Peyer's patch (tissue), 4 donors: Measurements from ENCODE around the gene ACTN4.

Experiments used
- POLR2A ChIP-seq, 2 donors: fragments of 450-650 bp; IDR thresholded peaks; one replicate each; pipeline ENCODE4 v1.5.1; 2017; ENCODE audit warnings: antibody characterized with exemption in 2 of 2, mild to moderate bottlenecking in 2 of 2, moderate library complexity in 2 of 2
- TF ChIP-seq, protein P1 (sequence below), 6 experiments: fragments of 450-650 bp in 4 of 6; fragments of 200-600 bp in 2 of 6; sonication (generic) in 1 of 6; IDR thresholded peaks; one replicate each; pipeline ENCODE4 v1.5.1; 2017 to 2019; ENCODE audit warnings: antibody characterized with exemption in 6 of 6, mild to moderate bottlenecking in 3 of 6, moderate library complexity in 1 of 6

DNA sequence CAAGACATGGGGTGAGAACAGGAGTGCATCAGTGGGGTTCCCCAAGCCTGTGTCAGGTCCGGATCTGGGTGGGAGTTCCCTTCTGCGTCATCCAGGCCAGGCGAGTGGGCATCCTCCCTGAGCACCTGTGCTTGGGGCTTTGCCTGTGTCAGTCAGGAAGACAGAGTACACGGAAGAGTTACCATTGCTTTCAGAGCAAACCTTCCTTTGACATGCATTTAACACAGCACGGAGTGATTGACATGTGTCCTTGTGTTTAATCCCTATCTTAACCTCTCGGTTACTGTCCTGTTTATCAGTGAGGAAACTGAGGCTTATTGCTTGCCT lies 49.2 kb downstream of the ACTN4 start:
- TF ChIP-seq POLR2A (IDR thresholded peaks at IDR 0.05) = no peak
- TF ChIP-seq, protein P1, sequence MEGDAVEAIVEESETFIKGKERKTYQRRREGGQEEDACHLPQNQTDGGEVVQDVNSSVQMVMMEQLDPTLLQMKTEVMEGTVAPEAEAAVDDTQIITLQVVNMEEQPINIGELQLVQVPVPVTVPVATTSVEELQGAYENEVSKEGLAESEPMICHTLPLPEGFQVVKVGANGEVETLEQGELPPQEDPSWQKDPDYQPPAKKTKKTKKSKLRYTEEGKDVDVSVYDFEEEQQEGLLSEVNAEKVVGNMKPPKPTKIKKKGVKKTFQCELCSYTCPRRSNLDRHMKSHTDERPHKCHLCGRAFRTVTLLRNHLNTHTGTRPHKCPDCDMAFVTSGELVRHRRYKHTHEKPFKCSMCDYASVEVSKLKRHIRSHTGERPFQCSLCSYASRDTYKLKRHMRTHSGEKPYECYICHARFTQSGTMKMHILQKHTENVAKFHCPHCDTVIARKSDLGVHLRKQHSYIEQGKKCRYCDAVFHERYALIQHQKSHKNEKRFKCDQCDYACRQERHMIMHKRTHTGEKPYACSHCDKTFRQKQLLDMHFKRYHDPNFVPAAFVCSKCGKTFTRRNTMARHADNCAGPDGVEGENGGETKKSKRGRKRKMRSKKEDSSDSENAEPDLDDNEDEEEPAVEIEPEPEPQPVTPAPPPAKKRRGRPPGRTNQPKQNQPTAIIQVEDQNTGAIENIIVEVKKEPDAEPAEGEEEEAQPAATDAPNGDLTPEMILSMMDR (IDR thresholded peaks at IDR 0.05) = no peak
